ENCODE data around the gene METRN. TPM values are rescaled to one million over a fixed set of nuclear protein-coding genes. Genes with fewer than 3 reads are reported as not detected.

Gene METRN
- total RNA-seq, 1 donor from 2014 or later = 116 TPM

- DNase-seq (ENCODE audit: low read depth) = no peak
- TF ChIP-seq, protein P1, sequence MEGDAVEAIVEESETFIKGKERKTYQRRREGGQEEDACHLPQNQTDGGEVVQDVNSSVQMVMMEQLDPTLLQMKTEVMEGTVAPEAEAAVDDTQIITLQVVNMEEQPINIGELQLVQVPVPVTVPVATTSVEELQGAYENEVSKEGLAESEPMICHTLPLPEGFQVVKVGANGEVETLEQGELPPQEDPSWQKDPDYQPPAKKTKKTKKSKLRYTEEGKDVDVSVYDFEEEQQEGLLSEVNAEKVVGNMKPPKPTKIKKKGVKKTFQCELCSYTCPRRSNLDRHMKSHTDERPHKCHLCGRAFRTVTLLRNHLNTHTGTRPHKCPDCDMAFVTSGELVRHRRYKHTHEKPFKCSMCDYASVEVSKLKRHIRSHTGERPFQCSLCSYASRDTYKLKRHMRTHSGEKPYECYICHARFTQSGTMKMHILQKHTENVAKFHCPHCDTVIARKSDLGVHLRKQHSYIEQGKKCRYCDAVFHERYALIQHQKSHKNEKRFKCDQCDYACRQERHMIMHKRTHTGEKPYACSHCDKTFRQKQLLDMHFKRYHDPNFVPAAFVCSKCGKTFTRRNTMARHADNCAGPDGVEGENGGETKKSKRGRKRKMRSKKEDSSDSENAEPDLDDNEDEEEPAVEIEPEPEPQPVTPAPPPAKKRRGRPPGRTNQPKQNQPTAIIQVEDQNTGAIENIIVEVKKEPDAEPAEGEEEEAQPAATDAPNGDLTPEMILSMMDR (IDR thresholded peaks at IDR 0.05; ENCODE audit: insufficient read depth, low read length, poor library complexity, severe bottlenecking) = no peak
- no peaks in the 10 kb centered on the region for H3K27me3 ChIP-seq (ENCODE audit: control insufficient read depth, insufficient read depth, low read length)
- no peaks in the 10 kb centered on the region for H3K36me3 ChIP-seq (ENCODE audit: control insufficient read depth, insufficient read depth, low read length)
- H3K4me3 ChIP-seq (ENCODE audit: low read depth, low read length) = no peak overlapping the region
Measured at GRCh38 chr16:759110-759910, 44.4 kb downstream of the METRN start.

DNA sequence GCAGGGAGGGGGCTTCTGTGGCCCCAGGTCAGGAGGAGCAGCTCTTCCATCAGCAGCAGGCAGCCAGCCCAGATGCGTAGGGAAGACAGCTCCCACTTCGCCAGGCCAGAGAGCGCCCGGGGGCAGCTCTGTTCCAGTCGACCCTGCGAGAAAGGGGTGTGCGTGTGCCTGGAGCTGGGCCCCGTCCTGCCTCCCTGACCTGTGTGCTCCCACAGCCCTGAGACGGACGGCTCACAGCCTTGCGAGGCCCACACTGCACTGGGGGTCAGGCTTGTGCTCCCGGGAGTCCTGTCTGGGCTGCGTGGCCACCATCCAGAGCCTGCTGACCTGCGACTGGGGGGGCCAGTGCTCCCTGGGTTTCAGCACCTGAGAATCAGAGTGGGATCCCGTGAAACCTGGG, 45.1 kb downstream of the METRN start:
- H3K27me3 ChIP-seq (ENCODE audit: control insufficient read depth, insufficient read depth, low read length) = no peaks in the 10 kb centered on the region
- no peaks in the 10 kb centered on the region for H3K36me3 ChIP-seq (ENCODE audit: control insufficient read depth, insufficient read depth, low read length)
- TF ChIP-seq, protein P1 (IDR thresholded peaks at IDR 0.05; ENCODE audit: insufficient read depth, low read length, poor library complexity, severe bottlenecking) = no peak
- DNase-seq (ENCODE audit: low read depth) = no peak
- H3K4me3 ChIP-seq (ENCODE audit: low read depth, low read length) = no peak overlapping the region

DNA sequence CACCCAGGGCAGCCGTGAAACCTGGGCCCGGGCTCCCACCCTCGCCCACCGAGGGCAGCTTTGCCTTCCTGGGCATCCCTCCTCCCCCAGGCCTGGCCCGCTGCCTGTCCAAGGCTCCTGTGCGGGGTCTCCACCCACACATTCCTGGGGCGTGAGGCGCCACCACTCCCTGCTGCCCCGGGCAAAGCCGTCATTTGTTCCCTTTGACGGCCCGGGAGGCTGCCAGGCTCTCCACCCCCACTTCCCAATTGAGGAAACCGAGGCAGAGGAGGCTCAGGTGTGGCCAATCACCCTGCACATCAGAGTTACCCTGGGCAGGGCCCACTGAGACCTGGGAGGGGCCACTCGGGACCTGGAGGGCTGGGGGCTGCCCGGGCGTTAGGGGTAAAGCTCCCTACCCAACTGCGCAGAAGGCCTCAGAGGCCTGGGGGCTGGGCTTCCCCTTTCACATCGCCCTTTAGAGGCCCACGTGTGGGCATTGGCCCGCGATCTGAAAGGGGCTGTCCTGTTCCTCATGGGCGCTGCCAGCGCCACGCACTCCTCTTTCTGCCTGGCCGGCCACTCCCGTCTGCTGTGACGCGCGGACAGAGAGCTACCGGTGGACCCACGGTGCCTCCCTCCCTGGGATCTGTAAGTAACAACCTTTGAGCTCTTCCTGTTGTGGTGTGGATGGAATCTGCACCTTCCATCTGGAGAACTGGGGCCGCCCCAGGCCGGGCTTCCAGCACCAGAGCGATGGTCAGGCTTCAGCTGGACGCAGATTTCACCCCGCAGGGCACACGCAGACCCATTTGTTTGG, 45.8 kb downstream of the METRN start, which contains the start of gene MSLN:
Gene MSLN, plus strand, starts transcription at position 190 of the 799 bp plus-strand sequence. CDS start 1,947 bp downstream, outside the sequence.
- TF ChIP-seq, protein P1 (IDR thresholded peaks at IDR 0.05; ENCODE audit: insufficient read depth, low read length, poor library complexity, severe bottlenecking) = no peak
- no peak for DNase-seq (ENCODE audit: low read depth)
- no peak within 1 kb of the TSS for H3K4me3 ChIP-seq (ENCODE audit: low read depth, low read length)
- H3K27me3 ChIP-seq (ENCODE audit: control insufficient read depth, insufficient read depth, low read length) = no peaks in the 10 kb centered on the region
- no peaks in the 10 kb centered on the region for H3K36me3 ChIP-seq (ENCODE audit: control insufficient read depth, insufficient read depth, low read length)

- TF ChIP-seq, protein P1 (IDR thresholded peaks at IDR 0.05; ENCODE audit: insufficient read depth, low read length, poor library complexity, severe bottlenecking) = no peak
- H3K4me3 ChIP-seq (ENCODE audit: low read depth, low read length) = no peak overlapping the region
- H3K27me3 ChIP-seq (ENCODE audit: control insufficient read depth, insufficient read depth, low read length) = no peaks in the 10 kb centered on the region
- no peaks in the 10 kb centered on the region for H3K36me3 ChIP-seq (ENCODE audit: control insufficient read depth, insufficient read depth, low read length)
- DNase-seq (ENCODE audit: low read depth) = no peak
Measured at GRCh38 chr16:761625-762513, 47.0 kb downstream of the METRN start.

GRCh38 chr16:762595-763268, 47.8 kb downstream of the METRN start:
- H3K27me3 ChIP-seq (ENCODE audit: control insufficient read depth, insufficient read depth, low read length) = no peaks in the 10 kb centered on the region
- H3K4me3 ChIP-seq (ENCODE audit: low read depth, low read length) = no peak overlapping the region
- TF ChIP-seq, protein P1 (IDR thresholded peaks at IDR 0.05; ENCODE audit: insufficient read depth, low read length, poor library complexity, severe bottlenecking) = no peak
- no peak for DNase-seq (ENCODE audit: low read depth)
- H3K36me3 ChIP-seq (ENCODE audit: control insufficient read depth, insufficient read depth, low read length) = no peaks in the 10 kb centered on the region
